Cardiac septum (tissue), 1 donor: Measurements from ENCODE around the gene GARIN5B. TPM values are rescaled to one million over a fixed set of nuclear protein-coding genes. Genes with fewer than 3 reads are reported as not detected.
A peak's percentile ranks its signal among the peaks of the same experiment; 100 is the strongest.
"Not testable (repeated sequence)": the region's sequence is repeated elsewhere in the genome, so short reads cannot be mapped to it uniquely, and the experiment has no call there.

Experiments used
- DNase-seq: peaks from one replicate; pipeline ENCODE4 v3.0.0-alpha.2; 2020; ENCODE audit warnings: low spot score
- intact Hi-C: fragments of 100-400 bp; cut with DNase I; formaldehyde crosslinking; loops from one replicate; pipeline ENCODE4 v1.14.0; 2022
- long read RNA-seq: library from polyadenylated mRNA; unstranded; transcript quantifications from one replicate; pipeline ENCODE4 v2.0.0, GENCODE V29; 2021
- total RNA-seq: library from RNA; stranded (reverse); fragmentation: NEBNext Ultra II Directional; extraction: Animal tissue kit (Norgen Biotek cat#: 25700); gene quantifications from one replicate; pipeline ENCODE4 v1.2.1, GENCODE V29; 2021
- donor health status: DM: no; HTN: no; CAD: no.

The GARIN5B gene
- total RNA-seq: not detected
- long read RNA-seq: 0 reads

GRCh38 chr19:55362990-55363716 is at the start of gene GARIN5B:
GARIN5B (minus strand) TSS chr19:55363260; CDS start chr19:55363066, 194 bp downstream.
- no peak for DNase-seq
- intact Hi-C loops: no loop called here

- no peak for DNase-seq
- intact Hi-C loops: loop anchor here (10.0 kb wide), 1 partner anchor 105 kb away; no protein-coding TSS in a partner anchor
These were observed 47.1 kb upstream of the GARIN5B start for GRCh38 chr19:55410168-55410567.

GRCh38 chr19:55409179-55409578 is 46.1 kb upstream of the GARIN5B start:
- DNase-seq: not testable (repeated sequence)
- intact Hi-C loops: loop anchor here (5.0 kb wide), 2 partner anchors 53 to 267 kb away; partner anchors contain the start of genes C19orf85 and ISOC2

GRCh38 chr19:55408533-55408872 is 45.4 kb upstream of the GARIN5B start:
- no peak for DNase-seq
- intact Hi-C loops: loop anchor here (5.0 kb wide), 2 partner anchors 54 to 266 kb away; partner anchors contain the start of genes C19orf85 and ISOC2

GRCh38 chr19:55407800-55408532 is 44.9 kb upstream of the GARIN5B start:
- DNase-seq: peak; percentile 99
- intact Hi-C loops: loop anchor here (5.0 kb wide), 2 partner anchors 54 to 266 kb away; partner anchors contain the start of genes C19orf85 and ISOC2

GRCh38 chr19:55407550-55407799 is 44.4 kb upstream of the GARIN5B start, which contains the start of gene UBE2S:
UBE2S (minus strand) TSS chr19:55407788; CDS start chr19:55407589, 199 bp downstream.
- not testable (repeated sequence) for DNase-seq
- intact Hi-C loops: loop anchor here (5.0 kb wide), 2 partner anchors 55 to 265 kb away; partner anchors contain the start of genes C19orf85 and ISOC2

GRCh38 chr19:55406826-55407549 is 43.9 kb upstream of the GARIN5B start:
- intact Hi-C loops: loop anchor here (5.0 kb wide), 2 partner anchors 55 to 265 kb away; partner anchors contain the start of genes C19orf85 and ISOC2
- no peak for DNase-seq

GRCh38 chr19:55406091-55406825 is 43.2 kb upstream of the GARIN5B start:
- intact Hi-C loops: loop anchor here (5.0 kb wide), 2 partner anchors 56 to 264 kb away; partner anchors contain the start of genes C19orf85 and ISOC2

GRCh38 chr19:55405638-55406037 is 42.6 kb upstream of the GARIN5B start:
- intact Hi-C loops: loop anchor here (2.0 to 5.0 kb wide), 3 partner anchors 19 to 263 kb away; partner anchors contain the start of genes C19orf85 and ISOC2
- no peak for DNase-seq

More at GRCh38 chr19:55406091-55406825, 43.2 kb upstream of the GARIN5B start:
- DNase-seq: no peak

- intact Hi-C loops: no loop called here
- DNase-seq: no peak
These were observed 39.4 kb upstream of the GARIN5B start for GRCh38 chr19:55402509-55402908.

- DNase-seq, intact Hi-C loops: not testable (repeated sequence)
These were observed 38.3 kb upstream of the GARIN5B start for GRCh38 chr19:55401390-55401789.

- DNase-seq: no peak
These were observed 37.4 kb upstream of the GARIN5B start for GRCh38 chr19:55400281-55401087.

GRCh38 chr19:55398200-55398925 is 35.3 kb upstream of the GARIN5B start:
- intact Hi-C loops: no loop called here
- no peak for DNase-seq

More at GRCh38 chr19:55400281-55401087, 37.4 kb upstream of the GARIN5B start:
- intact Hi-C loops: no loop called here

- intact Hi-C loops: no loop called here
- DNase-seq: no peak
These were observed 30.0 kb upstream of the GARIN5B start for GRCh38 chr19:55392820-55393761.

GRCh38 chr19:55391702-55392615 is 28.9 kb upstream of the GARIN5B start:
- no peak for DNase-seq

More at GRCh38 chr19:55391702-55392615, 28.9 kb upstream of the GARIN5B start:
- intact Hi-C loops: no loop called here
